GM23338 (cell line): ENCODE results near the gene RFX2.
"Not testable (repeated sequence)": the region's sequence is repeated elsewhere in the genome, so short reads cannot be mapped to it uniquely, and the experiment has no call there.

Source experiments
- CREB1 ChIP-seq: fragments of 250-450 bp; sonication (Bioruptor Pico); IDR thresholded peaks from 2 replicates; pipeline ENCODE4 v1.5.0; 2020; ENCODE audit warnings: low read depth, mild to moderate bottlenecking, moderate library complexity
- EZH2 ChIP-seq: fragments of 200-600 bp; sonication (generic); IDR thresholded peaks from one replicate; pipeline ENCODE4 v1.8.0; 2017; ENCODE audit warnings: antibody characterized with exemption, mild to moderate bottlenecking, low read depth; ENCODE audit not compliant: unreplicated experiment
- EZH2phosphoT487 ChIP-seq: fragments of 200-600 bp; sonication (generic); IDR thresholded peaks from one replicate; pipeline ENCODE4 v1.8.1; 2018; ENCODE audit warnings: antibody characterized with exemption; ENCODE audit not compliant: unreplicated experiment
- JUNB ChIP-seq: IDR thresholded peaks from one replicate; pipeline ENCODE4 v1.6.1; 2016; ENCODE audit warnings: antibody characterized with exemption; ENCODE audit not compliant: unreplicated experiment
- POLR2AphosphoS5 ChIP-seq: IDR thresholded peaks from 2 replicates; pipeline ENCODE4 v1.6.1; 2016; ENCODE audit warnings: antibody characterized with exemption, low read depth
- REST ChIP-seq: IDR thresholded peaks from one replicate; pipeline ENCODE4 v1.6.1; 2018; ENCODE audit warnings: antibody characterized with exemption; ENCODE audit not compliant: unreplicated experiment
- STAT1 ChIP-seq: IDR thresholded peaks from one replicate; pipeline ENCODE4 v1.6.1; 2016; ENCODE audit warnings: antibody characterized with exemption; ENCODE audit not compliant: unreplicated experiment
- ZNF114 ChIP-seq: fragments of 250-450 bp; sonication (Bioruptor Pico); IDR thresholded peaks from 2 replicates; pipeline ENCODE4 v1.5.0; 2020; ENCODE audit warnings: mild to moderate bottlenecking, moderate library complexity
- ZNF462 ChIP-seq: fragments of 250-450 bp; sonication (Bioruptor Pico); IDR thresholded peaks from 2 replicates; pipeline ENCODE4 v1.5.0; 2020; ENCODE audit warnings: mild to moderate bottlenecking, moderate library complexity
- TF ChIP-seq, protein P1 (sequence below), 2 experiments: fragments of 200-600 bp in 1 of 2; sonication (generic) in 1 of 2; conservative IDR thresholded peaks; 2 replicates each; pipeline versions ENCODE4 v1.5.1 to v1.6.1; 2016 to 2017; ENCODE audit warnings: antibody characterized with exemption in 2 of 2, low read depth in 2 of 2, mild to moderate bottlenecking in 2 of 2, moderate library complexity in 1 of 2

DNA sequence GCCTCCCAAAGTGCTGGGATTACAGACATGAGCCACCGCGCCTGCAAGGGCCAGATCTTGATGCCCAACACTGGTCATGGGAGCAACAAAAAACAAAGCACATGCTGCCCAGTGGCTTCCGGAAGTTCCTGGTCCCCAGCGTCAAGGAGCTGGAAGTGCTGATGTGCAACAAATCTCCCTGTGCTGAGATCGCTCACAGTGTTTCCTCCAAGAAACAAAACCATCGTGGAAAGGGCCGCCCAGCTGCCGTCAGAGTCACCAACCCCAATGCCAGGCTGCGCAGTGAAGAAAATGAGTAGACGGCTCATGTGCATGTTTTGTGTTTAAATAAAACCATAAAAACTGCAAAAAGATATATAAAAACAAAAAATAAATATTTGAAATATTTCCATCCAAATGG, 37.1 kb downstream of the RFX2 start:
- TF ChIP-seq, protein P1, sequence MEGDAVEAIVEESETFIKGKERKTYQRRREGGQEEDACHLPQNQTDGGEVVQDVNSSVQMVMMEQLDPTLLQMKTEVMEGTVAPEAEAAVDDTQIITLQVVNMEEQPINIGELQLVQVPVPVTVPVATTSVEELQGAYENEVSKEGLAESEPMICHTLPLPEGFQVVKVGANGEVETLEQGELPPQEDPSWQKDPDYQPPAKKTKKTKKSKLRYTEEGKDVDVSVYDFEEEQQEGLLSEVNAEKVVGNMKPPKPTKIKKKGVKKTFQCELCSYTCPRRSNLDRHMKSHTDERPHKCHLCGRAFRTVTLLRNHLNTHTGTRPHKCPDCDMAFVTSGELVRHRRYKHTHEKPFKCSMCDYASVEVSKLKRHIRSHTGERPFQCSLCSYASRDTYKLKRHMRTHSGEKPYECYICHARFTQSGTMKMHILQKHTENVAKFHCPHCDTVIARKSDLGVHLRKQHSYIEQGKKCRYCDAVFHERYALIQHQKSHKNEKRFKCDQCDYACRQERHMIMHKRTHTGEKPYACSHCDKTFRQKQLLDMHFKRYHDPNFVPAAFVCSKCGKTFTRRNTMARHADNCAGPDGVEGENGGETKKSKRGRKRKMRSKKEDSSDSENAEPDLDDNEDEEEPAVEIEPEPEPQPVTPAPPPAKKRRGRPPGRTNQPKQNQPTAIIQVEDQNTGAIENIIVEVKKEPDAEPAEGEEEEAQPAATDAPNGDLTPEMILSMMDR (conservative IDR thresholded peaks at IDR 0.05; ENCODE audit: low read depth in 2 of 2) = not testable (repeated sequence)
- not testable (repeated sequence) for TF ChIP-seq CREB1 (CRISPR knock-in tag); EZH2phosphoT487; ZNF114; REST; EZH2; POLR2AphosphoS5; JUNB; STAT1; ZNF462 (CRISPR knock-in tag)
